Adrenal gland (tissue), 12 donors: ENCODE measurements around the gene LIF. TPM values are rescaled to one million over a fixed set of nuclear protein-coding genes. Genes with fewer than 3 reads are reported as not detected.

Experiments used
- DNase-seq, 7 donors: peaks; one replicate each; pipeline ENCODE4 v3.0.0-alpha.2; 2019 to 2020
- H3K27ac ChIP-seq, 5 donors: fragments of 200-600 bp; sonication (generic) in 4 of 5; 1 replicate in 3 of 5; 2 replicates in 2 of 5; pipeline versions ENCODE4 v1.5.1 to v1.8.0; 2016 to 2020; ENCODE audit warnings: mild to moderate bottlenecking in 1 of 5
- H3K27me3 ChIP-seq: fragments of 200-600 bp; 2 replicates; pipeline ENCODE4 v1.8.0; 2021
- H3K36me3 ChIP-seq, 2 donors: fragments of 200-600 bp; replicated peaks in 1 of 2; 1 replicate in 1 of 2; 2 replicates in 1 of 2; pipeline versions ENCODE4 v1.5.1 to v1.8.0; 2018 to 2022
- H3K4me1 ChIP-seq, 2 donors: fragments of 200-600 bp; replicated peaks in 1 of 2; 1 replicate in 1 of 2; 2 replicates in 1 of 2; pipeline versions ENCODE4 v1.5.1 to v1.8.0; 2018 to 2021
- H3K4me3 ChIP-seq, 4 donors: fragments of 200-600 bp; sonication (generic) in 3 of 4; one replicate each; pipeline ENCODE4 v1.5.1; 2016 to 2018
- H3K9me3 ChIP-seq, 3 donors: fragments of 200-600 bp; sonication (generic) in 1 of 3; replicated peaks in 1 of 3; 1 replicate in 2 of 3; 2 replicates in 1 of 3; pipeline versions ENCODE4 v1.5.1 to v1.8.0; 2016 to 2021
- CTCF ChIP-seq, 6 experiments: fragments of 450-650 bp in 4 of 6; fragments of 200-600 bp in 2 of 6; sonication (generic) in 1 of 6; IDR thresholded peaks; 1 replicate in 5 of 6; 2 replicates in 1 of 6; pipeline versions ENCODE4 v1.5.1 to v1.8.0; 2016 to 2021; ENCODE audit warnings: antibody characterized with exemption in 6 of 6, mild to moderate bottlenecking in 2 of 6, moderate library complexity in 1 of 6
- POLR2A ChIP-seq, 2 donors: fragments of 450-650 bp; IDR thresholded peaks; one replicate each; pipeline ENCODE4 v1.6.1; 2017; ENCODE audit warnings: antibody characterized with exemption in 2 of 2, mild to moderate bottlenecking in 2 of 2, moderate library complexity in 1 of 2
- WGBS, 4 donors: extraction: QIAGEN DNeasy Blood & Tissue Kit in 2 of 4; methylation state at CpG; one replicate each; pipeline versions ENCODE4 v1.1.5 to v1.1.7; 2013 to 2017; 5-methylcytosine and 5-hydroxymethylcytosine counted together
- intact Hi-C, 2 donors: fragments of 100-400 bp; cut with DNase I; formaldehyde crosslinking; loops; one replicate each; pipeline versions ENCODE4 v1.14.1 to v1.15.0; 2022 to 2023
- polyA plus RNA-seq, 3 donors: library from polyadenylated mRNA; stranded (reverse); fragments of 200-250 nt in 2 of 3; fragments of 350-450 nt in 1 of 3; fragmentation: Illumina TruSeq in 1 of 3; extraction: RNeasy Lipid Tissue Mini Kit (QIAGEN cat#74804) in 1 of 3; gene quantifications; one replicate each; pipeline ENCODE4 v1.2.3, GENCODE V29; 2013 to 2014
- total RNA-seq, 9 donors: library from RNA; depleted of rRNA in 4 of 9; stranded (reverse); fragments of >200 nt in 4 of 9; fragments of 120-200 nt in 1 of 9; fragmentation: NEBNext Ultra II Directional in 1 of 9; extraction: Animal tissue kit (Norgen Biotek cat#: 25700) in 1 of 9; gene quantifications; one replicate each; pipeline versions ENCODE4 v1.1.0 to v1.2.4, GENCODE V29; 2013 to 2023
- donor health status: healthy with polysubstance abuse.
- donor health status: Bipolar disorder and iron deficiency.
- donor health status: DM: yes; HTN: yes; CAD: no.
- donor health status: DM: no; HTN: no; CAD: no.
- donor health status: DM: no; HTN: no; CAD: no.
- donor health status: DM: yes; HTN: yes; CAD: no.

LIF gene
- total and polyA plus RNA-seq, 12 donors: 0.06 to 9.3 (median 1.5) TPM

- Histone ChIP-seq H3K4me3 (no peak overlapping the region), H3K27ac (peak overlapping the region in 4 of 5 donors; percentile 48 to 80 (median 72)), H3K27me3 (no peaks in the 10 kb centered on the region), H3K36me3 (no peaks in the 10 kb centered on the region), H3K9me3 (no peaks in the 10 kb centered on the region), H3K4me1 (peaks cover 25 to 26% of the 10 kb centered on the region in 2 donors)
- TF ChIP-seq POLR2A (IDR thresholded peaks at IDR 0.05): no peak
- TF ChIP-seq CTCF (IDR thresholded peaks at IDR 0.05): no peak
- WGBS, 4 donors: 75 to 87% (median 81%) methylated on average over 15 to 27 of the region's 27 CpGs
- peak in 3 of 7 donors; percentile 39 to 65 (median 59) for DNase-seq
- intact Hi-C loops: no loop called here
Measured at GRCh38 chr22:30238661-30239487, 7.7 kb downstream of the LIF start.

GRCh38 chr22:30238136-30238535 is 8.4 kb downstream of the LIF start:
- Histone ChIP-seq H3K36me3 (no peaks in the 10 kb centered on the region), H3K4me3 (no peak overlapping the region), H3K27me3 (no peaks in the 10 kb centered on the region), H3K4me1 (peaks cover 25 to 26% of the 10 kb centered on the region in 2 donors), H3K9me3 (no peaks in the 10 kb centered on the region), H3K27ac (peak overlapping the region in 4 of 5 donors; percentile 48 to 80 (median 72))
- no peak for TF ChIP-seq CTCF (IDR thresholded peaks at IDR 0.05)
- TF ChIP-seq POLR2A (IDR thresholded peaks at IDR 0.05): no peak
- DNase-seq: peak in 5 of 7 donors; percentile 63 to 74 (median 71)
- WGBS, 4 donors: 37 to 56% (median 49%) methylated on average over 9 of the region's 9 CpGs
- intact Hi-C loops: no loop called here

- Histone ChIP-seq H3K9me3 (no peaks in the 10 kb centered on the region), H3K27me3 (no peaks in the 10 kb centered on the region), H3K36me3 (no peaks in the 10 kb centered on the region), H3K4me1 (peaks cover 25 to 26% of the 10 kb centered on the region in 2 donors), H3K27ac (no peak overlapping the region), H3K4me3 (no peak overlapping the region)
- DNase-seq: no peak
- TF ChIP-seq POLR2A (IDR thresholded peaks at IDR 0.05) (no peak), CTCF (IDR thresholded peaks at IDR 0.05) (no peak)
- WGBS, 4 donors: 94 to 98% (median 97%) methylated on average over 4 to 5 of the region's 5 CpGs
- intact Hi-C loops: no loop called here
Measured at GRCh38 chr22:30236875-30237274, 9.7 kb downstream of the LIF start.

GRCh38 chr22:30235687-30236170 is 10.8 kb downstream of the LIF start:
- H3K27me3 ChIP-seq: no peaks in the 10 kb centered on the region
- TF ChIP-seq CTCF (IDR thresholded peaks at IDR 0.05): no peak
- TF ChIP-seq POLR2A (IDR thresholded peaks at IDR 0.05): no peak
- DNase-seq: peak in 6 of 7 donors; percentile 67 to 80 (median 77)
- H3K27ac ChIP-seq: peak overlapping the region in 2 of 5 donors; percentile 32 to 81
- H3K4me1 ChIP-seq: peaks cover 25 to 26% of the 10 kb centered on the region in 2 donors
- WGBS, 4 donors: 47 to 56% (median 50%) methylated on average over 10 of the region's 10 CpGs
- H3K36me3 ChIP-seq: no peaks in the 10 kb centered on the region
- intact Hi-C loops: no loop called here
- no peaks in the 10 kb centered on the region for H3K9me3 ChIP-seq
- H3K4me3 ChIP-seq: no peak overlapping the region
